ENCODE measurements around the gene CRK.
"Not testable (repeated sequence)": the region's sequence is repeated elsewhere in the genome, so short reads cannot be mapped to it uniquely, and the experiment has no call there.

CRK gene

GRCh38 chr17:1423456-1424135 lies 32.4 kb downstream of the CRK start:
- DNase-seq (ENCODE audit: low spot score) = no peak

- DNase-seq (ENCODE audit: low spot score) = peak; percentile 84
Observed at GRCh38 chr17:1422885-1423284, 33.1 kb downstream of the CRK start.

DNA sequence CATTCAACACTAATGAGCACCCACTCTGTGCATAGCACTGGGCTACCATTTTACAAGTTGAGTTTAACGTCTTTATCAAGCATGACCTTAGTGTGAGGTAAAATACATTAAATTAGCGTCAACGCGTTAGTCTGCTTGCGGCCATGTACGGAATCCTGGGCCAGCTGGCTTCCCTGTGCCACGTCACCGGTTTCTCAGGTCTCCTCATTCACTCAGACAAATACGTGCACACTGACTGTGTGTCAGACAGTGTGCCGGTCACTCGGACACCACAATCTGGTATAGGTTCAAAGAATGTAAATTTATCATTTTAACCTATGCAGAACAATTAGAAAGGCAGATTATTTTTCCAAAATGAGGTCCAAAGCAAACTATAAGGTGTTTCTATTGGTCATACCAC lies 34.6 kb downstream of the CRK start:
- no peak for DNase-seq (ENCODE audit: low spot score)

GRCh38 chr17:1420981-1421380 lies 35.1 kb downstream of the CRK start:
- DNase-seq (ENCODE audit: low spot score) = no peak

DNA sequence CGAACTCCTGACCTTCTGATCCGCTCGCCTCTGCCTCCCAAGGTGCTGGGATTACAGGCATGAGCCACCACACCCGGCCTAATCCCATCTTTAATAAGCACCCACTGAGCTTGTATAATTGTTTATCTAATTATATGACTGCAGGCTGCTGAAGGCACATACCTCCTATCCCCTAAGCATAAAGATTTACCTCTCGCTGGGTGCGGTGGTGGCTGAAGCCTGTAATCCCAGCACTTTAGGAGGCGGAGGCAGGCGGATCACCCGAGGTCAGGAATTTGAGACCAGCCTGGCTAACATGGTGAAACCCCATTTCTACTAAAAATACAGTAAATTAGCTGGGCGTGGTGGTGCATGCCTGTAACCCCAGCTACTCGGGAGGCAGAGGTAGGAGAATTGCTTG lies 35.9 kb downstream of the CRK start:
- DNase-seq (ENCODE audit: low spot score) = no peak

DNA sequence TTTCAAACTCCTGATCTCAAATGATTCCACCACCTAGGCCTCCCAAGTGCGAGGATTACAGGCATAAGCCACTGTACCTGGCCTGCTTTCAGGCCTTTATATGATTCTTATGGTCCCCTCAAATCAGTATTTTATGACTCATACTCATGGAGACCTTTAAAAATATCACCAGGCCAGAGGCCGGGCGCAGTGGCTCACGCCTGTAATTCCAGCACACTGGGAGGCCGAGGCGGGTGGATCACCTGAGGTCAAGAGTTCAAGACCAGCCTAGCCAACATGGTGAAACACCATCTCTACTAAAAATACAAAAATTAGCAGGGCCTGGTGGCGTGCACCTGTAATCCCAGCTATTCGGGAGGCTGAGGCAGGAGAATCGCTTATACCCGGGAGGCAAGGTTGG lies 37.6 kb downstream of the CRK start:
- DNase-seq (ENCODE audit: low spot score) = not testable (repeated sequence)

- DNase-seq (ENCODE audit: low spot score) = no peak
Observed at GRCh38 chr17:1416414-1416813, 39.6 kb downstream of the CRK start.

- DNase-seq (ENCODE audit: low spot score) = no peak
Observed at GRCh38 chr17:1414634-1415033, 41.4 kb downstream of the CRK start.

GRCh38 chr17:1414001-1414574 lies 41.9 kb downstream of the CRK start:
- DNase-seq (ENCODE audit: low spot score) = no peak

DNA sequence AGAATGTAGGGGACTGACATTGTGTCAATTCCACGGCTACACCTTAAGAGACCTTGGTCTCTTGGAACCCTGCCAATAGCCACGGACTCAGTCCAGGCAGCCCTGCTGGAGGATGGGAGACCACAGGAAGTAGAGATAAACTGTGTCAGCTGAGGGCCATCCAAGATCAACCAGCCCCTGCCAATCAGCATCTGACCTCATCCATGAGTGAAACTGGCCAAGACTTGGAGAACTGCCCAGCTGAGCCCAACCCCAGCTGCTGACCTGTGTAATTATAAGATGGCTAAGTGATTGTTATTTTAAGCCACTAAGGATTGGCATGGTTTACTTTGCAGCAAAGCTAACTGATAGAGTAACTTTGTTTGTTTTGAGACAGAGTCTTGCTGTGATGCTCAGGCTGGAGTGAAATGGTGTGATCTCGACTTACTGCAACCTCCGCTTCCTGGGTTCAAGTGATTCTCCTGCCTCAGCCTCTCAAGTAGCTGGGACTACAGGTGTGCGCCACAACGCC lies 42.7 kb downstream of the CRK start:
- DNase-seq (ENCODE audit: low spot score) = peak; percentile 42

GRCh38 chr17:1412185-1413110 lies 43.6 kb downstream of the CRK start:
- no peak for DNase-seq (ENCODE audit: low spot score)

DNA sequence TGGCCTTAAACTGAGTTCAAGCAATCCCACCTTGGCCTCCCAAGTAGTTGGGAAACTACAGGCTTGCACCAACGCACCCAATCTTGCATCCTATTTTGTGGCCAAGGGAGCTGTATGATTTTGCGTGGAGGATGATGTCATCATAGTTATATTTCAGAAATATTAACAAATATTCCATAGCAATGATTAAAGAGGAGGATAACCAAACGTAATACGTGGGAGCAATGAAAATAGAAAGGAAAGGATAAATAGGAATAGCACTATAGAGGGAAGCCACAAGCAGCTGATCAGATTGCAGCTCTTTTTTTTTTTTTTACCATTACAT lies 53.8 kb downstream of the CRK start:
- DNase-seq (ENCODE audit: low spot score) = no peak

DNA sequence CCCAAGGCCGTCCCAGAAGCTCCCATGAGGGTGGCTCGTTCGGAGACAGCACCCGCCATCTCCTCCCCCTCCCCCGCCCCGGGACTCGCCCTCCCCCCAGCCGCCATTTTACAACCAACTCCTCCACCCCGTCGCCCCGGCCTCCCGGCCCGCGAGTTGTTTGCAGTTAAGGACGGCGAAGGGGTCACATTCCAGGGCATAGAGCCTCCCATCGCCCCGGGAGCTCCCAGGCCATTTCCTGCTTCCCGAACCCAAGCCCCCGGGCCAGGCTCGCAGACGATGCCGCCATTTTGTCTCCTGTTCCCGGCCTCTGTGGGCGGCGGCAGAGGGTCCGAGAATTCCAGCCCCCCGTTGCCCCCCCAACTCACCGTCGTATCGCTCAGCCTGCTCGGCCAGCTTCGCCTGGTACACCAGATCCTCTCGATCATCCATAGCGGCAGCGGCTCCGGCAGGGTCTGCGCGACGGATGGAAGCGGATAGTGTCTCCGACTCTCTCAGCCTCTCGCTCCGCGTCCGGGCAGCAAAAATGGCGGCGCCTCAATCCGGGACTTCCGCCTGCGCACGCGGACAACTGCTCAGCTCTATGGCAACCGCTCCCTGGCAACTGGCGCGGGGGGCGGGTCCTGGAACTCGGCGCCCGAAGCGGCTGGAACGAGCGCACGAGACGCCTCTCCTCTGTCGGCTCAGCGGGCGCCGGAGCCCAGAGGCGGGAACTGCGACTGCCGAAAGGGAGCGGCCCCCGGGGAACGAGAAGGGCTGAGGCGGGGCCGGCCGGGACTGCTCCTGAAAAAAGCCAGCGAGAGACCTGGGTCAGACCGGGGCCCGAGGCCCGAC lies 56.1 kb downstream of the CRK start, which contains the start of gene YWHAE:
Gene YWHAE, minus strand, starts transcription at position 544 of the 834 bp plus-strand sequence. Its CDS starts 112 bp downstream, at position 432.
- peak; percentile 97 for DNase-seq (ENCODE audit: low spot score)

- DNase-seq (ENCODE audit: low spot score) = no peak
Observed at GRCh38 chr17:1398931-1399678, 56.9 kb downstream of the CRK start.

- peak; percentile 35 for DNase-seq (ENCODE audit: low spot score)
Observed at GRCh38 chr17:1398028-1398427, 58.0 kb downstream of the CRK start.

DNA sequence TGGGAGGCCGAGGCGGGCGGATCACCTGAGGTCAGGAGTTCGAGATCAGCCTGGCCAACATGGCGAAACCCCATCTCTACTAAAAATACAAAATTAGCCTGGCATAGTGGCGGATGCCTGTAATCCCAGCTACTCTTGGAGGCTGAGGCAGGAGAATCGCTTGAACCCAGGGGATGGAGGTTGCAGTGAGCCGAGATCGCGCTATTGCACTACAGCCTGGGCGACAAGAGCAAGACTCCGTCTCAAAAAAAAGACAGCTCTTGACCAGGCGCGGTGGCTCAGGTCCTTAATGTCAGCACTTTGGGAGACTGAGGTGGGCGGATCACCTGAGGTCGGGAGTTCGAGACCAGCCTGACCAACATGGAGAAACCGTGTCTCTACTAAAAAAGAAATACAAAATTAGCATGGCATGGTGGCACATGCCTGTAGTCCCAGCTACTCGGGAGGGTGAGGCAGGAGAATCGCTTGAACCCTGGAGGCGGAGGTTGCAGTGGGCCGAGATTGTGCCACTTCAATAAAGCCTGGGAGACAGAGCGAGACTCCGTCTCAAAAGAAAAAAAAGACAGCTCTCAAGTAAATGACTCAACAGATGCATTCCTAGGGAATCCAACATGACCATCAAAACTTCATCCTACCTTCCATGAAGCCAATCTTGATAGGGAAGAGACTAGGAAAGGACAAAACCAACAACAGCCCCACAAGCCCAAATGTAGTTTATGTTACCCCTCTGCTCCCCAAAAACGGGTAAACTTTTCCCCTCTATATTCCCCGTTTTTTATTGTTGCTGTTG lies 60.0 kb downstream of the CRK start:
- DNase-seq (ENCODE audit: low spot score) = not testable (repeated sequence)

DNA sequence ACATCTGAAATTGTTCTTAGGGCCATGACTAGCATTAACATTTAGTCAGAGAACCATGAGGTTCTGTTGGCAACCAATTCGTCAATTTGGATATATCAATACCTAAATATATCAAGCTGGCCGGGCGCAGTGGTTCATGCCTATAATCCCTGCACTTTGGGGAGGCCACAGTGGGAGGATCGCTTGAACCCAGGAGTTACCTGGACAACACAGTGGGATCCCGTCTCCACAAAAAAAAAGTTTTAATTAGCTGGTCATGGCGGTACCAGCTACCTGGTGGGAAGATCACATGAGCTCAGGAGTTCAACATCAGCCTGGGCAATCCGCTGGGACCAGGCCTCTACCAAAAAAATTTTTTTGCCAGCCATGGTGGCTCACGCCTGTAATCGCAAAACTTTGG lies 64.5 kb downstream of the CRK start:
- DNase-seq (ENCODE audit: low spot score) = no peak

DNA sequence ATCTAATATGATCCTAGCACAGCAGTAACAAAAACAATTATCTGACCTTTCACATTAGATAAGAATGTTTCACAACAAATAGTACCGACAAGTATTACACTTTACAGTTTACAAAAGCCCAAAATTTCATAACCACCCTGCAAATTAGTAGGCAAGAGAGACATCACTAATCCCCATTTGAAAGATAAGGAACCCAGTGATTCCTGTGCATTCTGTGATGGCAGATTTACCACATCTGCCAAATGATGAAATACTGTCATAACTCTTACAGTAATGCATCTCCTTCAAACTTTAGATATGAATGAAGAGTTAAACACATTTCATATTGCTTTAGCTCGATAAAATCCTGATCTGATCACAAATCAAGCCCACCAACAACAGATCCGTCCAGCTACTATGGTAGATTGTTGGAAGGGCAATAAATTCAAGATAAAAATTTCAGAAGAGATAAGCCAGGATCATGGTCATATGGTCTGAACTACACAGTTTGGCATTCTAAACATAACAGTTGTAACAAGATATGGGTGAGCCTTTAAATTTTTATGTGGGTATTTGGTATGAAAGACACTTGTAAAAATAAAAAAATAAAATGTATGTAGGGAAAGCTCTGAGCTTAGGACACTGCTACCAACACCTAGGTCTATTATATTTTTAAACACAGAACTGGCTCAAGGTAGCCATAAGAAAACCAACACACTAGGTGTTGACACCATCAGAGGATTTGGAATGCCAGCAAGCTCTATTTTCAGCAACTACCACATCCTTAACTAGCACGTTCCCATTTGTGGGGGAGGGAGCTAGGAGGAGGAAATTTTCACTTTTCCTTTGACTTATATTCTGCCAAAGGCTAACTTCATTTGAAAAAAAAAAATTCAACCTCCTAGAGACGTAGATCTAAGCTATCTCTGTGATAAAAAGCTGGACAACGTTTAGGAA lies 65.3 kb downstream of the CRK start:
- no peak for DNase-seq (ENCODE audit: low spot score)
